Neutrophil (primary cell): ENCODE data around the gene DGKG.

Experiments
- H3K27ac ChIP-seq: fragments of 200-600 bp; sonication (generic); 2 replicates; pipeline ENCODE4 v1.5.1; 2016; ENCODE audit warnings: mild to moderate bottlenecking, moderate library complexity
- H3K27me3 ChIP-seq: fragments of 200-600 bp; sonication (generic); 2 replicates; pipeline ENCODE4 v1.6.0; 2016; ENCODE audit warnings: mild to moderate bottlenecking
- H3K36me3 ChIP-seq: fragments of 200-600 bp; sonication (generic); 2 replicates; pipeline ENCODE4 v1.5.1; 2017
- H3K4me1 ChIP-seq, 2 experiments: fragments of 200-600 bp in 1 of 2; sonication (generic) in 1 of 2; 1 replicate in 1 of 2; 2 replicates in 1 of 2; pipeline versions ENCODE4 v1.5.1 to v1.6.1; 2013 to 2016; ENCODE audit warnings: low read depth in 1 of 2, low read length in 1 of 2, mild to moderate bottlenecking in 1 of 2, moderate library complexity in 1 of 2; ENCODE audit not compliant: control insufficient read depth in 1 of 2, insufficient read depth in 1 of 2
- H3K4me3 ChIP-seq, 2 experiments: fragments of 200-600 bp in 1 of 2; sonication (generic) in 1 of 2; 1 replicate in 1 of 2; 2 replicates in 1 of 2; pipeline ENCODE4 v1.5.1; 2013 to 2016; ENCODE audit warnings: low read depth in 1 of 2, low read length in 1 of 2, mild to moderate bottlenecking in 1 of 2, moderate library complexity in 1 of 2
- H3K9me3 ChIP-seq: fragments of 200-600 bp; sonication (generic); 2 replicates; pipeline ENCODE4 v1.5.1; 2016
- CTCF ChIP-seq: fragments of 200-600 bp; sonication (generic); IDR thresholded peaks from 2 replicates; pipeline ENCODE4 v1.5.1; 2016; ENCODE audit warnings: antibody characterized with exemption

The DGKG gene

GRCh38 chr3:186098740-186099139 lies 263.3 kb downstream of the DGKG start:
- Histone ChIP-seq H3K4me3 (no peak overlapping the region), H3K27me3 (peaks cover 80% of the 10 kb centered on the region)
- TF ChIP-seq CTCF: no peak

GRCh38 chr3:186097663-186098451 lies 264.2 kb downstream of the DGKG start:
- Histone ChIP-seq H3K27me3 (peaks cover 75% of the 10 kb centered on the region), H3K27ac (no peak overlapping the region), H3K4me1 (peaks cover 7% of the 10 kb centered on the region in 2 experiments), H3K36me3 (no peaks in the 10 kb centered on the region), H3K4me3 (no peak overlapping the region), H3K9me3 (no peaks in the 10 kb centered on the region)
- TF ChIP-seq CTCF: no peak

More at GRCh38 chr3:186098740-186099139, 263.3 kb downstream of the DGKG start:
- no peaks in the 10 kb centered on the region for H3K9me3 ChIP-seq
- no peak overlapping the region for H3K27ac ChIP-seq
- no peaks in the 10 kb centered on the region for H3K36me3 ChIP-seq
- H3K4me1 ChIP-seq: peaks cover 7% of the 10 kb centered on the region in 2 experiments

GRCh38 chr3:186097317-186097662 lies 264.7 kb downstream of the DGKG start:
- no peak overlapping the region for H3K27ac ChIP-seq
- TF ChIP-seq CTCF: no peak
- H3K27me3 ChIP-seq: peaks cover 71% of the 10 kb centered on the region
- no peaks in the 10 kb centered on the region for H3K9me3 ChIP-seq
- no peaks in the 10 kb centered on the region for H3K36me3 ChIP-seq
- peaks cover 7% of the 10 kb centered on the region in 2 experiments for H3K4me1 ChIP-seq
- H3K4me3 ChIP-seq: no peak overlapping the region
